GM21390 (cell line): ENCODE results near the gene CHRM3.
"Not testable (repeated sequence)": the region's sequence is repeated elsewhere in the genome, so short reads cannot be mapped to it uniquely, and the experiment has no call there.

Source experiments
- ATAC-seq: cut with Tn5 transposase; IDR thresholded peaks from one replicate; pipeline ENCODE4 v1.9.1; 2021; ENCODE audit not compliant: unreplicated experiment

The CHRM3 gene

DNA sequence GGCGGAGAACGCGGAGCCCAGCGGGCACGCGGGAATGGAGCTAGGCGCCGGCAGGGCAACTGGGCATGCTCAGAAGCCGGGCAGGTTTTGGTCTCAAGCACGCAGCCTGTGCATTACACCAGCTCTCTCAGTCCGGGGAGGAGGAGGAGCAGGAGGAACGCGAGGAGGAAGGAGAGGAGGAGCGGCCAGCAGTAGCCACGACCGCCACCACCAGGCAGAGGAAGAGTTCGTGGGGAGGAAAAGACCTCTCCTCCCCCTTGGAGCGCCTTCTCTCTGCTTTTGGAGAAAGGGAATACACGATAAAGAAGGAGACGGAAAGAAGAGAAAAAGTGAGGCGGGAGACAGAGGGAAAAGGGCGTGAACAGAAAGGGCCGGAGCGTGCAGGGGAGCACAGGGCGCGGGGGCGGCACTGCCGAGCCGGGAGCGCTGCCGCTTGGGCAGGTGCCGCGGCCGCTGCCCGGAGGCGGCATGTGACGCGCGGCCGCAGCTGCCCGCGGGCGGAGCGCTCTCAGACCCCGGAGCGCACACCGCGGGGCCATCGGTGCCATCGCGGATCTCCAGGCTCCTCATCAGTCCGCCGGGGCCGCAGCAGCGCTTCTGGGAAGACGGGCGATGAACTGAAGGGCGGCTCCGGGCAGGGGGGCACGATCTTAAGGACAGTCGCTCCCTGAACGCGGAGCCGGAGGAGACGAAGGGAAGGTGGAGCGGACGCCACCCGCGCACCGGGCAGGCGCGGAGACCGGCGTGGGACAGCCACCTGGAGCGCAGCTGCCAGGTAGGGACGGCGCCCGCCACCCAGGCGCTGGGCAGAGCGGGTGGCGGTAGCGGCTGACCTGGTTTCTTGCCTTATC, at the start of gene CHRM3:
Gene CHRM3 (plus strand): TSS at position 116 of the 851 bp plus-strand sequence. CDS start 520,884 bp downstream, outside the sequence.
- ATAC-seq, result no peak

DNA sequence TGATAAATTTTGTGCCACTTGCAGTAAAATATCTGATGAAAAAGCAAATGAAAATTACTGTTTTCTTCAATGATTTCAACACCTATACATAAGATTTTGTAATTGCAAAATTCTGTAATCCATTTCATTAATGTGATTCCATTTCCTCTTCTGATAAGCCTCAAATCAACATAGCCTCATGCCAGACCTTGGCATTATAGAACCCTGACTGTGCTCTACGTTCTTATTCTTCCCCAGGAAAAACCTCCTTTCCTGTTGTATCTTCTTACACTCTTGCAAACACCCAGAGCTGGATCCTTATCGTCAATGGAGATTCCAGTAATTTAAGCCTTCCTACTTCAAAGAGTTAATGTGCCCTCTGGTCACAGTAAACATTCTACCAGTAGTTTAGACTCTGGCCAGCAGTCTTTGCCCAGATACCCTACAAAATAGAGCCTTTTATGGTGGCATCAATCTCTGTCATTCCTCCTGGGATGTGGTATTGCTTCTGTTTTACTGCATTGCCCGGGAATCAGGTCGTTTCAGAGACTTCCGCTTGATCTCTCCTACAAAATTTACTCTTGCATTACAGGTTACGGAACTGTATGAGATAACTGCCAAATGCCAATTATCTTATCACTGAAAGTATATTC, 48.5 kb upstream of the CHRM3 start:
- no peak for ATAC-seq

DNA sequence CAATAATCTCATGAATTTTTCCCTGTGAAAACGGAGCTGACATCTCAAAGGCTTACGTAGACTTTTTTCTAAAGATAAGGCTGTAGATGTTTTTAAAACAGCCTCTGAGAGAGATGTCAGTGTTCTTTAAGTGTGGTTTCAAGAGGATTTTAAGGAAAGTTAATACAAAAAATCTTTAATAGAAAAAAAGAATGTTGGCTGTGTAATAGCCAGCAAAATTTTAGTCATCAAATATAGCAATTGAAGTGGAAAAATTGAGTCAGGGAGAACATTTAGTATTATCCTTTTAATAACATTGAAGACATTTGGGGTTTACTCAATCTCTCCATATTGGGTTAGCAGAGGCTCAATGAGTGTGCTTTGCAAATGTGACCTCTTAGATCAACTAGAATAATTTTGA, 38.6 kb upstream of the CHRM3 start:
- no peak for ATAC-seq

DNA sequence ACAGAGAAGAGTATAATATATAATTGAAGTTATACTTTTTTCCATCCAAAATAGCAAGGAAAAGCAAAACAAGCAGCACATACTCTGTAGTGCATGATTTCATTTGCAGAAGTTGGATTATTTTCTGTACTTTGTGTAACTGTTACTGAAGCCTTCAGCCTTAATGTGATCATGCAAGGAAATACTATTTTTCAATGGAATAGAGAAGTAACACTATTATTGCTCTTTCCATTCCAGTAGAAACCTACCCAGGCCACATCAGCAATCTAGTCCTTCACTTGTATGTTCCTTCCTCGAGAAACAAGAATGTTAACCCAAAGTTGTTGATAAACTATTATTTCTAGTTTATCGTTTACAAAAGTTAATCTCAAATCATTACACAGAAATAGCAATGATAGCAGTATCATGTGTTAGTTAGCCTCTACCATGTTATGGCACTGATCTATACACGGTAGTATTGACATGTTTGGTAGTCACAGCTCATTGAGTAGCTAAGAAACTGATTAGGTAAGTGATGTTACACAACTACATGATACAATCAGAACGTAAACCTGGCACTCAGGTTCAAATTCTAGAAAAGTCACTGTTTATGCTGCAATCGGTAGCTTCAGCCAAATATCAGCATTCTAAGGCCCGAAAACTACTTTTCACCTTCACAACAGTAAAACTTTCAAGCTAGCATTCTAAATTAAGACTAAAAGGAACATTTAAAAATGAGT, 37.6 kb upstream of the CHRM3 start:
- ATAC-seq, result no peak

DNA sequence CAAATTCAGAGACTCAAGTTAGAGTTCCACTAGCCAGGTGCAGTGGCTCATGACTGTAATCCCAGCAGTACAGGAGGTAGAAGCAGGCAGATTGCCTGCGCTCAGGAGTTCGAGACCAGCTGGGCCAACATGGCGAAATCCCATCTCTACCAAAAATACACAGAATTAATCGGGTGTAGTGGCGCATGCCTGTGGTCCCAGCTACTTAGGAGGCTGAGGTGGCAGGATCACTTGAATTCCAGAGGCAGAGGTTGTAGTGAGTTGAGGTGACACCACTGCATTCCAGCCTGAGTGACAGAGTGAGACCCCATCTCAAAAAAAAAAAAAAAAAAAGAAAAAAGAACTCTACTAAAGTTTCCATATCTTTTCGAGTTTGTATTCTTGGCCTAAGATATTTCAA, 36.7 kb upstream of the CHRM3 start:
- no peak for ATAC-seq

DNA sequence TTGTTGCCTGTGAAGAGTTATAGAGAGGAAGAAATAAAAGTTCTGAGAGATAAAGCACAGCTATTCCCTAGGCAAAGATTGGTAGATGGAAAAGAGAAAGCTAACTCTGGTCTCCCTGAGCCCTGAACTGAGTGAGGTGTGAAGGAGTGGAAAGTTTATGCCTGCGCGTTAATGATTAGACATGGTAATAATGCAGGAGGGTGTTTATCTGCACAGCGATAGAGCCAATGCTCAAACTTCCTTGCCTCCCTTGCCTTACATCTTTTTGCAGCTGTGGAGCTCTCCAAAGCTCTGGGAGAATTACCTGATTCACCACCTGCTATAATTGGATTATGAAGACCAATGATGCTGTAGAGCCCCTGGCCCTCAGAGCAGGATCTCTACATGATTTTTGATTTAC, 32.8 kb upstream of the CHRM3 start:
- no peak for ATAC-seq

DNA sequence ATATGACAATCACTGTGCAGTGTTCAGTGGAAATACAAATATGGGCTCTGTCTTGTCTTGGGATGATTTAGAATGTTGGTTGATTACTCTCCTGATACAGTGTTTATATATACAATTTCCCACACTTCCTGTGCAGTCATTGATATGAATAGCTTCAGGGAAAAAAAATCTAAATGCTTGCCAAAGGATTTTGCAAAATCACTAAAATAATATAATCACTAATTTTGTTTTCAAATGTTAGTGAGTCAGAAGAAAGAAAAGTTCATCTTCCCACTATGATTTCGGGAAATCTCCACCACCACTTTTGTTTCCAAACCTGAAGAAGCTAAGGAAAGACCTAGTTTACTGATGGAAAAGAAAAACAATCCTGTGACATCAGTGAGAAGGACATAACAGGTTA, 32.1 kb upstream of the CHRM3 start:
- no peak for ATAC-seq

DNA sequence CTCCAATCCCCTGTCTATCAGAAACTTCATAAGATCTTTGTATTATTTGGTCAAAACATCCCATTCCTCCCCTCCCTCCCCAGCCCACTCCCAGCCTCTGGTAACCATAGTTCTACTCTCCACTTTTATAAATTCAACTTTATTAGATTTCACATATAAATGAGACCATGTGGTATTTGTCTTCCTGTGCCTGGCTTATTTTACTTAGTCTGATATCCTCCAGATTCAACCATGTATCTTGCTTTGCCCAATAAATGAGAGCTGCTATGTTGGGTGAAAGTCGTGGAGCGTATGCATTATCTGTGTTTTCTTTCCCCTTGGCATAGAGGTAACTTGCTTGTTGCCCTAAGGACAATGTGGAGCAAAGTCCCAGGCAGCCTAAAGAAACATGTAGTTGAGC, 28.5 kb upstream of the CHRM3 start:
- ATAC-seq, result no peak

DNA sequence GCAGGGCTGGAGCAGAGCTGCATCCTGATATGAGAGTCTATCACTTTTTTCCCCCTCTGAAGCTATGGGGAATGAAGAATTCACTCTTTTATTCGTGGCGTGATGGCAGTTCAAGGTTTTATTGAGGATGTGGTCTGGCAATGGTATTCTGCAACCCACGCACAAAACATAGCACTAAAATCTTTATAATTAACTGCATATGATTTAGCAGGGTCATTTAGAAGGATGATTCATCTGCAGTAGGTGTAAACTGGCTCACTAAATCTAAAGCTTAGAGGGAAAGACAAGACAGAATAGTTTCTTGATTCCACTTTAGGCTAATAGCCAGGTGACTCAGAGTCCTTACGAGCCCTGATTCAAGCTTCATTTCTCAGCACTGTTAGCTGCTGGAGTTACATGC, 25.0 kb upstream of the CHRM3 start:
- no peak for ATAC-seq

DNA sequence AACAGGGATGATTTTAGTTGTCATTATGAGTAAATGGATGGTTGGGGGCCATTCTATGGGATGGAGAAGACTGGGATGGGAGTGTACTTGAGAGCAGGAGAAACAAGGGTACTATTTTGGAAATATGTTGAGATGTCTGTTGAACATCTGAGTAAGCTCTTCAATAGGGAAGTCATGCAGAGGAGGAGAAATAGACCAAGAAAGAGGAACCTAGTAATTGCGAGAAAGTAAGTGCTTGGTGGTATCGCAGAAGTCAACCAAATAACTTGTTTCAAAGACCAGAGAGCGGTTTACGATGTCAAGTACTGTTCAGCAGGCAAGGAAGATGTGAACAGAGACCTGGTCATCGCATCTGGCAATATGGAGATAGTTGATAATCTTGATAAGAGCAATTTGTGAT, 22.4 kb upstream of the CHRM3 start:
- ATAC-seq, result no peak

DNA sequence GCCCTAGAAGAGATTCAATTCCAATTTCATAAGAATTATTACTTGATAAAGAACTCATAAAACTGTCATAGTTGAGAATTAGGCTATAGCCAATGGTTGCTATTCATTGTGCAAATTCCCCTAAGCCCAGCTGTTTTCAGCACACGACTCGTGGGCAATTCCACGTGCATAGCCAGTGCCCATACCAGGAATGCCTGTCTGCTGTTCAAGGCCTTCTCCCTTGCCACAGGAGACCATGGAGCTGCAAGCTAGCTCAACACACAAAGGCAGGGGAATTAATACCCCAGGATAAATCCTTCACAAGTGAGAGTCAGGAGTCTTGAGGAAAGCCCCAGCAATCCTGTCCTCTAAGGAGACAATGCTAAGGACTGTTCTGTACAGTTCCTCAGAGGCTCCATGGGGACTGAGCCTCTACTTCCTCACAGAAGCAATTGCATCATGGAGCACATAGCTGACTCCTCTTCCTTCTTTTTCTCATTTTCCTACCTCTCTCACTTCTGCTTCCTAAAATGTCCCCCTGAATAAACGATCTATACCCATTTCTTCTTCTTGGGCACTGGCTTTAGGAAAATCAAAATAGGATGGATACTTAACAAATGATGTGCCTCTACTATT, 19.1 kb upstream of the CHRM3 start:
- ATAC-seq, result no peak

DNA sequence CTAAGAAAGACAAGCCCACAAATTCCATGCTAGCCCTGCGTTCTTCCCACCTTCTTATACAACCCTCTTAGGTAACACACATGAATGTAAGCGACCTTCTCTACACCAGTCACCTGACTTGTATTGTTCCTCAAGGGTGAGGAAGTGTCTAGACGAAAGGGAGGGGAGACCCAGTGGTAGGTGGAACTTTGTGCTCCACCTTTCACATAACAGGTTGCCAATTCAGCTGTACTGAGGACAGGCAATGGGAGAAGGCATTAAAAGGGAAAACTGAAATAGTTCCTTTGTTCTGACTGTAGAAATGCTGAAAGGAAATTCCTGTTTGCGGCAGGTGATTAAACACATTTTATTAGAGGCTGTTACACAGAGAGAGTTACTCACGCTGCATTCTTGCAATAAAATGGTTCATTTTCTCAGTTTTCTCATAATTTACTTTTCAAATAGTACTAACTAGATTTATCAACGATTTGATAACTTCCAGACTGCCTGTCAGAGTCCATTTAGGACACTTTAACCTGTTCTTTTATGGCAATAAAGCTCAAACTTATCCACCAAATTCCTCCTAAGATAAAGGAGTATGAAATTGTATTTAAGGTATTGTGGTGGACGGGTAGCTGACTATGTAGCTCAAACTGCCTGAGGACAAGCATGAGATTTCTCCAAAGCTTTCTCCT, 17.8 kb upstream of the CHRM3 start:
- no peak for ATAC-seq

DNA sequence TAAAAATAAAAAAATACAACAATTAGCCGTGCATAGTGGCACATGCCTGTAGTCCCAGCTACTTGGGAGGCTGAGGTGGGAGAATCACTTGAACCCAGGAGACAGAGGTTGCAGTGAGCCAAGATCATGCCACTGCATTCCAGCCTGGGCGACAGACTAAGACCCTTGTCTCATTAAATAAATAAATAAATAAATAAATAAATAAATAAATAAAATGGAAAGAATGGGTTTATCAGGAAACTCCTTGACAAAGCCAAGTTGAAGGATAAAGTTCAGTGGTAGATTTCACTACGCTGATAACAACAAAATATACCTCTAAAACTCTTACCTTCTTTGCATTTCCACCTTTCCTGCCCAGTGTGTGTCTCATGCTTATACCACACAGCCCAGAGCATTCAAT, 15.5 kb upstream of the CHRM3 start:
- not testable (repeated sequence) for ATAC-seq

DNA sequence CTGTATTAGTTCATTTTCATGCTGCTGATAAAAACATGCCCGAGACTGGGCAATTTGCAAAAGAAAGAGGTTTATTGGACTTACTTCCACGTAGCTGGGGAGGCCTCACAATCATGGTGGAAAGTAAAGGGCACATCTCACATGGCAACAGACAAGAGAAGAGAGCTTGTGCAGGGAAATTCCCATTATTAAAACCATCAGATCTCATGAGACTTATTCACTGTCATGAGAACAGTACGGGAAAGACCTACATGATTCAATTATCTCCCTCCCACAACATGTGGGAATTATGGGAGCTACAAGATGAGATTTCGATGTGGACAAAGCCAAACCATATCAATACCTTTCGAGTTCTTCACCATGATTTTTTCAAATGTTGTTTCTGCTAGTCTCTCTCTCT, 3.7 kb upstream of the CHRM3 start:
- ATAC-seq, result no peak

DNA sequence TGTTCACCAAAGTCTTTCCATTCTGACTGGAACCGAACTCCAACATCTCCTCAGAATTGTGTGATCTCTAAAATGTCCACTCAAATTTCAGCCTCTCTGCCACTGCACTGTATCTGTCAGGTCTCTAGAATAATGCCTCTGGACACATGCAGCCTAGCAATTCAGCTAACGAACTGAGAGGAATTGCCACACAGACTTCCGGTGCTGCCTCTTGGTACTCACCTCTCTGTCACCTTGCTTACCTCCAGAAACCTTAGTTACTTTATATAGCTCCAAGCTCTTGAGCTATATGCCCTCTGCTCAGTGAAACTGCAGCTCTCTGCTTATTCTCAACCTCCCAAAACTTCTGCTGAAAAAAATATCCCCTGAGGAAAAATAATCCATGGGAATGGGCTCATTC, 2.7 kb upstream of the CHRM3 start:
- no peak for ATAC-seq

DNA sequence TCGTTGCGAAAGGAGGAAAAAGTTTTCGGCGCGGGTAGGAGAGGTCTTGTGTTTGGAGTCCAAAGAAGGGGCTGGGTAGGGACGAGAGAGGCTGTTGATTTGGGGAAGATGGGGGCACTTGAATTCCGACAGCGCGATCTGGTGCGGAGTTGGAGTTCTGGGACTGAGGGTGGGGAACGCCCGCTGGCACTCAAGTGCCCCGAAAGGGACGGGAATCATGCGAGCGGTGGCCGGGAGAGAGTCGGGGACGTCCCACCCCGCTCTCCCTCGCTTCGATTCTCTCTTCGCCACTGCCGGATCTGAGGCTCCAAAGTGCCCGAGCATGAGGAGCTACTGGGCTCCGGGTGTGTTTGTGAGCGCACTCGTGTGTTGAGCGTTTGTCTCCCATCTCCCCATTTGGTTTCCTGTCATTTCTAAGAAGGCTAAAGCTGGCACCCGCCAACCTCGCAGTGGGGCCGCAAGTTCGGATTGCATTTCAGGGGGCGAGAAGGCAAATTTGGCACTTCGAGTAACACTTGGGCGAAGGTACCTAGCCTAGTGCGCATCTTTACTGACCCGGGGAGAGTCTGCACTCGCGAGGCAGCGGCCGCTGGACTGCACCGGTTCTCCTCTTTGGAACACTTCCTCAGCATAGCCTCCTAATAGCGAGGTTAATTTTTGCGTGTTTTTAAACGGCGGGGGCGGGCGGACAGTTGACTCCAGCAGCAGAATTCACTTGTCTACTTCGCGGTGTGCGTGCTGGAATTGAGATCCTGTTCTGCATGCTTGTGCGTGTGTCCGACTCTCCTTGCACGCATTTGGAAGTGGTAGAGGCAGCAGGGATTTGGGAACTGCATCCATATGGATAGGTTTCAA, 1.2 kb downstream of the CHRM3 start:
- no peak for ATAC-seq

DNA sequence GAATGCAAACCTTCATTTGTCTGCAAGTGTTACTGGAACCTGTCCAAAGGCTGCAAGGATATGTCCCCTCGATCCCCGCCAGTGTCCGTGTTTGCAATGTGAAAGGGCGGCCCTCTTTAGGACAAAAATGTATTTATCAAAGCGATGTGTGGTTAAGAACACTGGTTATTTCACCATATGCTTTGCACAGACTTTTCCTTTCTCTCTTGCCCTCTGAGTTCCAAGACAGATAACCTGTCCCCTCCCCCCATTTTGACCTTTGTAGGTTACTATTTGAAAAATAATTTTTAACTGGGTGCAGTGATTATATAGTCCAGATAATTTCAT, 1.8 kb downstream of the CHRM3 start:
- no peak for ATAC-seq

DNA sequence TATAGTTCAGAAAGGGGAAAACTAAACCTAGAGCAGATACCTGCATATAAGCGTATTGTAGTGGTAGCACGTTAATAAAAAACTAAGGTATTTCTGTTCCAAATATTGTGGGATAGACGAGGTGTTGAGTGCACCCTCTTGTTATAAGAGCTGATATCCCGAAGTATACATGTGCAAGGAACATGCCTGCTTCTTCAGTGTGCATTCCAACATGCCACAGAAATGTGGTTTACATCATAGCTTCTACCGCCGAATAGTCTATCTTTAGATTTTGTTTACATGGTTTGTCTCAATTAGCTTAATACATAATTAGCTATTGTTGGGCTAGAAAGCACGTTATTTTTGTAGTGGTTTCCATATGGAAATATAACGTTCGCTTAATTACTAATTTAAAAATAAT, 2.2 kb downstream of the CHRM3 start:
- ATAC-seq, result no peak

DNA sequence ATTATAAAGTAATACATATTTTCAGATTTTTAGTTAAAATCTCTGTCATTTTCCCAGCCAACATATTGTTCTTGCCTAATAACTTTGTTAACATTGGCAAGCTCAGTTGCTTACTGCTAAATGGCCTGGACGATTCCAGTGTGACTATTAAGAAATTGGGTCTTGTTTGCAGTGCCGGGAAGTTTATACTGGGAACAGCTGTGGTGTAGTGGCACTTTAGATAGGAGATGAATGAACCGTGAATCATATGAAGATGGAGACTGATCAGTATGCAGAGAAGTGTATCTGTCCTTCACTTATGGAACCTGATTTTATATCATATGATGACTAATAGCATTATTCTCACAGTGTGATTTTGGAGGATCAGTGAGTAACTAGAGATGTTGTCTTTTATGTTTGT, 3.3 kb downstream of the CHRM3 start:
- no peak for ATAC-seq

DNA sequence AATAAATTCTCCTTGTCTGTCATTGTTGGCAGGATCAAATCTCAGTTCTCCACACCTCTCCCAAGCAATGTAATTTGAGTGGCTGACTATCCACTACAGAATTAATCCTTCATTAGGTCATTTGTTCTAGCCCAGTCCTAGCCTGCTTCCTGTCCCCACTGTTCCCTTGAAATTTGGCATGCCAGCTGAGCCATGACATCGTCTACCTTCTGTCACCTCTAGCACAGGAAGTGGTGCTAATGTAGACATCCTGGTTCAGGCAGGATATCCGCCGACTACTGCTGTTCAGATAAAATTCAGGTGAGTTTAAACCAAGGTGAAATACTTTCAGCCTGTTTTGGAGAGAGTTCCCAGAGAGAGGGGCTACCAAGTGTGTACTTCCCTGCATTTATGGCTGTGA, 5.9 kb downstream of the CHRM3 start:
- ATAC-seq, result no peak
